Measurements from ENCODE around the gene PLEKHG5.

GRCh38 chr1:6491966-6492365 is 499 bp upstream of the PLEKHG5 start:
- no peak for TF ChIP-seq CTCF (IDR thresholded peaks at IDR 0.05)
- TF ChIP-seq POLR2A (IDR thresholded peaks at IDR 0.05): no peak

Measured in uterus (tissue), 2 donors.